Measurements from ENCODE around the gene ABCA2.

GRCh38 chr9:137015976-137016375 lies 12.1 kb downstream of the ABCA2 start:
- no peak for TF ChIP-seq EP300 (IDR thresholded peaks at IDR 0.05; ENCODE audit: borderline replicate concordance in 1 of 2, low read depth in 1 of 2, low read length in 1 of 2)
- TF ChIP-seq TEAD4 (IDR thresholded peaks at IDR 0.05; ENCODE audit: borderline replicate concordance, insufficient read depth) = no peak
- no peak for TF ChIP-seq POLR2AphosphoS5 (IDR thresholded peaks at IDR 0.05; ENCODE audit: low read depth, low read length)
- TF ChIP-seq CTCF (IDR thresholded peaks at IDR 0.05) = no peak
- TF ChIP-seq EZH2phosphoT487 (IDR thresholded peaks at IDR 0.05; ENCODE audit: borderline replicate concordance, low read depth) = no peak
- TF ChIP-seq USF2 (IDR thresholded peaks at IDR 0.05; ENCODE audit: borderline replicate concordance, low read depth, low read length) = no peak
- no peak for TF ChIP-seq RAD21 (IDR thresholded peaks at IDR 0.05; ENCODE audit: low read length)

Measured in SK-N-SH (cell line).